ENCODE measurements around the gene NUAK2. TPM values are rescaled to one million over a fixed set of nuclear protein-coding genes. Genes with fewer than 3 reads are reported as not detected.

The NUAK2 gene
- total and polyA plus RNA-seq, 4 donors: 1.3 to 2.8 (median 1.6) TPM

GRCh38 chr1:205348554-205349487 is 27.3 kb upstream of the NUAK2 start:
- H3K4me3 ChIP-seq (ENCODE audit: low read depth, low read length): no peak overlapping the region
- peaks cover 46% of the 10 kb centered on the region for H3K4me1 ChIP-seq (ENCODE audit: control insufficient read depth, insufficient read depth, low read length)
- H3K27me3 ChIP-seq (ENCODE audit: control insufficient read depth, insufficient read depth, low read length): peaks cover 4% of the 10 kb centered on the region
- H3K36me3 ChIP-seq (ENCODE audit: control insufficient read depth, insufficient read depth, low read length): peaks cover 4% of the 10 kb centered on the region
- no peaks in the 10 kb centered on the region for H3K9me3 ChIP-seq (ENCODE audit: control insufficient read depth, insufficient read depth, low read length)
- no peak for DNase-seq (ENCODE audit: low read depth in 4 of 6, low spot score in 6 of 6)
- H3K27ac ChIP-seq (ENCODE audit: low read depth, low read length): no peak overlapping the region
- 42% methylated on average over 3 of the region's 5 CpGs for WGBS (ENCODE audit: insufficient coverage)

GRCh38 chr1:205346956-205347574 is 25.5 kb upstream of the NUAK2 start:
- H3K4me1 ChIP-seq (ENCODE audit: control insufficient read depth, insufficient read depth, low read length): peaks cover 46% of the 10 kb centered on the region
- H3K27me3 ChIP-seq (ENCODE audit: control insufficient read depth, insufficient read depth, low read length): peaks cover 4% of the 10 kb centered on the region
- 69% methylated on average over 6 of the region's 10 CpGs for WGBS (ENCODE audit: insufficient coverage)
- DNase-seq (ENCODE audit: low read depth in 4 of 6, low spot score in 6 of 6): peak in 1 of 6 donors; percentile 90
- H3K4me3 ChIP-seq (ENCODE audit: low read depth, low read length): no peak overlapping the region
- no peak overlapping the region for H3K27ac ChIP-seq (ENCODE audit: low read depth, low read length)
- H3K9me3 ChIP-seq (ENCODE audit: control insufficient read depth, insufficient read depth, low read length): no peaks in the 10 kb centered on the region
- peaks cover 10% of the 10 kb centered on the region for H3K36me3 ChIP-seq (ENCODE audit: control insufficient read depth, insufficient read depth, low read length)

GRCh38 chr1:205345761-205346160 is 24.2 kb upstream of the NUAK2 start:
- 96% methylated on average over 11 of the region's 11 CpGs for WGBS (ENCODE audit: insufficient coverage)
- Histone ChIP-seq H3K9me3 (ENCODE audit: control insufficient read depth, insufficient read depth, low read length) (no peaks in the 10 kb centered on the region), H3K4me1 (ENCODE audit: control insufficient read depth, insufficient read depth, low read length) (peaks cover 40% of the 10 kb centered on the region), H3K4me3 (ENCODE audit: low read depth, low read length) (no peak overlapping the region), H3K36me3 (ENCODE audit: control insufficient read depth, insufficient read depth, low read length) (peaks cover 10% of the 10 kb centered on the region), H3K27ac (ENCODE audit: low read depth, low read length) (no peak overlapping the region), H3K27me3 (ENCODE audit: control insufficient read depth, insufficient read depth, low read length) (peaks cover 4% of the 10 kb centered on the region)
- no peak for DNase-seq (ENCODE audit: low read depth in 4 of 6, low spot score in 6 of 6)

GRCh38 chr1:205344066-205344928 is 22.8 kb upstream of the NUAK2 start:
- H3K9me3 ChIP-seq (ENCODE audit: control insufficient read depth, insufficient read depth, low read length): no peaks in the 10 kb centered on the region
- H3K4me3 ChIP-seq (ENCODE audit: low read depth, low read length): peak overlapping the region; percentile 48
- H3K36me3 ChIP-seq (ENCODE audit: control insufficient read depth, insufficient read depth, low read length): peaks cover 13% of the 10 kb centered on the region
- peaks cover 4% of the 10 kb centered on the region for H3K27me3 ChIP-seq (ENCODE audit: control insufficient read depth, insufficient read depth, low read length)
- H3K27ac ChIP-seq (ENCODE audit: low read depth, low read length): no peak overlapping the region
- peak in 2 of 6 donors; percentile 78 to 88 for DNase-seq (ENCODE audit: low read depth in 4 of 6, low spot score in 6 of 6)
- peaks cover 26% of the 10 kb centered on the region for H3K4me1 ChIP-seq (ENCODE audit: control insufficient read depth, insufficient read depth, low read length)
- 7% methylated on average over 55 of the region's 59 CpGs for WGBS (ENCODE audit: insufficient coverage)

- peaks cover 26% of the 10 kb centered on the region for H3K4me1 ChIP-seq (ENCODE audit: control insufficient read depth, insufficient read depth, low read length)
- H3K4me3 ChIP-seq (ENCODE audit: low read depth, low read length): peak overlapping the region; percentile 17
- H3K9me3 ChIP-seq (ENCODE audit: control insufficient read depth, insufficient read depth, low read length): no peaks in the 10 kb centered on the region
- H3K27ac ChIP-seq (ENCODE audit: low read depth, low read length): no peak overlapping the region
- peaks cover 4% of the 10 kb centered on the region for H3K27me3 ChIP-seq (ENCODE audit: control insufficient read depth, insufficient read depth, low read length)
- WGBS (ENCODE audit: insufficient coverage): 6% methylated on average over 63 of the region's 63 CpGs
- peaks cover 18% of the 10 kb centered on the region for H3K36me3 ChIP-seq (ENCODE audit: control insufficient read depth, insufficient read depth, low read length)
- DNase-seq (ENCODE audit: low read depth in 4 of 6, low spot score in 6 of 6): peak in 2 of 6 donors; percentile 55 to 76
Measured at GRCh38 chr1:205343431-205344065, 22.0 kb upstream of the NUAK2 start.

GRCh38 chr1:205342986-205343385 is 21.4 kb upstream of the NUAK2 start:
- Histone ChIP-seq H3K4me1 (ENCODE audit: control insufficient read depth, insufficient read depth, low read length) (peaks cover 26% of the 10 kb centered on the region), H3K4me3 (ENCODE audit: low read depth, low read length) (no peak overlapping the region), H3K27ac (ENCODE audit: low read depth, low read length) (no peak overlapping the region), H3K9me3 (ENCODE audit: control insufficient read depth, insufficient read depth, low read length) (no peaks in the 10 kb centered on the region), H3K36me3 (ENCODE audit: control insufficient read depth, insufficient read depth, low read length) (peaks cover 22% of the 10 kb centered on the region), H3K27me3 (ENCODE audit: control insufficient read depth, insufficient read depth, low read length) (peaks cover 4% of the 10 kb centered on the region)
- DNase-seq (ENCODE audit: low read depth in 4 of 6, low spot score in 6 of 6): no peak
- WGBS (ENCODE audit: insufficient coverage): 77% methylated on average over 12 of the region's 12 CpGs

GRCh38 chr1:205340676-205341075 is 19.1 kb upstream of the NUAK2 start:
- peaks cover 4% of the 10 kb centered on the region for H3K27me3 ChIP-seq (ENCODE audit: control insufficient read depth, insufficient read depth, low read length)
- WGBS (ENCODE audit: insufficient coverage): no CpG with 5 or more reads among the region's 1 CpG
- DNase-seq (ENCODE audit: low read depth in 4 of 6, low spot score in 6 of 6): no peak
- no peak overlapping the region for H3K27ac ChIP-seq (ENCODE audit: low read depth, low read length)
- peaks cover 28% of the 10 kb centered on the region for H3K4me1 ChIP-seq (ENCODE audit: control insufficient read depth, insufficient read depth, low read length)
- H3K9me3 ChIP-seq (ENCODE audit: control insufficient read depth, insufficient read depth, low read length): no peaks in the 10 kb centered on the region
- peaks cover 32% of the 10 kb centered on the region for H3K36me3 ChIP-seq (ENCODE audit: control insufficient read depth, insufficient read depth, low read length)
- H3K4me3 ChIP-seq (ENCODE audit: low read depth, low read length): no peak overlapping the region

- Histone ChIP-seq H3K27me3 (ENCODE audit: control insufficient read depth, insufficient read depth, low read length) (peaks cover 4% of the 10 kb centered on the region), H3K4me3 (ENCODE audit: low read depth, low read length) (no peak overlapping the region), H3K9me3 (ENCODE audit: control insufficient read depth, insufficient read depth, low read length) (no peaks in the 10 kb centered on the region), H3K36me3 (ENCODE audit: control insufficient read depth, insufficient read depth, low read length) (peaks cover 32% of the 10 kb centered on the region), H3K27ac (ENCODE audit: low read depth, low read length) (no peak overlapping the region), H3K4me1 (ENCODE audit: control insufficient read depth, insufficient read depth, low read length) (peaks cover 28% of the 10 kb centered on the region)
- 87% methylated on average over 3 of the region's 4 CpGs for WGBS (ENCODE audit: insufficient coverage)
- DNase-seq (ENCODE audit: low read depth in 4 of 6, low spot score in 6 of 6): no peak
Measured at GRCh38 chr1:205339717-205340116, 18.2 kb upstream of the NUAK2 start.

- H3K4me1 ChIP-seq (ENCODE audit: control insufficient read depth, insufficient read depth, low read length): peaks cover 25% of the 10 kb centered on the region
- no peak for DNase-seq (ENCODE audit: low read depth in 4 of 6, low spot score in 6 of 6)
- WGBS (ENCODE audit: insufficient coverage): 91% methylated on average over 19 of the region's 21 CpGs
Measured at GRCh38 chr1:205339197-205339702, 17.7 kb upstream of the NUAK2 start.

More at GRCh38 chr1:205339197-205339702, 17.7 kb upstream of the NUAK2 start:
- peaks cover 32% of the 10 kb centered on the region for H3K36me3 ChIP-seq (ENCODE audit: control insufficient read depth, insufficient read depth, low read length)
- H3K4me3 ChIP-seq (ENCODE audit: low read depth, low read length): no peak overlapping the region
- H3K27me3 ChIP-seq (ENCODE audit: control insufficient read depth, insufficient read depth, low read length): peaks cover 2% of the 10 kb centered on the region
- no peaks in the 10 kb centered on the region for H3K9me3 ChIP-seq (ENCODE audit: control insufficient read depth, insufficient read depth, low read length)
- H3K27ac ChIP-seq (ENCODE audit: low read depth, low read length): no peak overlapping the region

All from spinal cord (tissue), 10 donors.